Psoas muscle (tissue), 8 donors: ENCODE data around the gene OR5T1. TPM values are rescaled to one million over a fixed set of nuclear protein-coding genes. Genes with fewer than 3 reads are reported as not detected.

Source experiments
- ATAC-seq, 4 donors: fragments of 200-7000 bp; cut with Tn5 transposase; one replicate each; pipeline ENCODE4 v1.9.1; 2020; ENCODE audit warnings: moderate library complexity in 3 of 4, mild to moderate bottlenecking in 2 of 4
- DNase-seq, 2 donors: peaks; one replicate each; pipeline ENCODE4 v3.0.0-alpha.2; 2020
- H3K27ac ChIP-seq: fragments of 200-600 bp; one replicate; pipeline ENCODE4 v1.8.0; 2022
- H3K27me3 ChIP-seq, 3 donors: fragments of 200-600 bp in 1 of 3; one replicate each; pipeline versions ENCODE4 v1.6.1 to v1.8.0; 2013 to 2022; ENCODE audit warnings: low read length in 2 of 3, mild to moderate bottlenecking in 2 of 3, moderate library complexity in 1 of 3; ENCODE audit not compliant: insufficient read depth in 3 of 3
- H3K36me3 ChIP-seq, 2 donors: fragments of 200-600 bp in 1 of 2; one replicate each; pipeline versions ENCODE4 v1.6.1 to v1.8.0; 2013 to 2022; ENCODE audit warnings: low read depth in 1 of 2, mild to moderate bottlenecking in 1 of 2, moderate library complexity in 1 of 2; ENCODE audit not compliant: insufficient read depth in 1 of 2
- H3K4me1 ChIP-seq: fragments of 200-600 bp; one replicate; pipeline ENCODE4 v1.8.0; 2022
- H3K4me3 ChIP-seq: fragments of 200-600 bp; one replicate; pipeline ENCODE4 v1.8.0; 2022; ENCODE audit warnings: mild to moderate bottlenecking
- H3K9me3 ChIP-seq: fragments of 200-600 bp; one replicate; pipeline ENCODE4 v1.8.0; 2022
- WGBS, 3 donors: extraction: QIAGEN DNeasy Blood & Tissue Kit; methylation state at CpG; one replicate each; pipeline versions ENCODE4 v1.1.6 to v1.1.7; 2013; 5-methylcytosine and 5-hydroxymethylcytosine counted together
- intact Hi-C, 2 donors: fragments of 100-400 bp; cut with DNase I; formaldehyde crosslinking; loops; one replicate each; pipeline versions ENCODE4 v1.11.0 to v1.14.2; 2022
- polyA plus RNA-seq, 3 donors: library from polyadenylated mRNA; stranded (reverse); fragments of 200-250 nt; gene quantifications; one replicate each; pipeline ENCODE4 v1.2.3, GENCODE V29; 2013
- total RNA-seq, 4 donors: library from RNA; stranded (reverse); fragmentation: NEBNext Ultra II Directional in 2 of 4; extraction: Animal tissue kit (Norgen Biotek cat#: 25700) in 2 of 4; gene quantifications; one replicate each; pipeline versions ENCODE4 v1.2.1 to v1.2.4, GENCODE V29; 2021 to 2023
- TF ChIP-seq, protein P1 (sequence below): fragments of 200-600 bp; IDR thresholded peaks from one replicate; pipeline ENCODE4 v1.8.0; 2022; ENCODE audit warnings: antibody characterized with exemption
- donor health status: healthy with polysubstance abuse.
- donor health status: DM: no; HTN: no; CAD: no; lungs with moderate emphysema.
- donor health status: Bipolar disorder and iron deficiency.
- donor health status: healthy.
- donor health status: DM: yes; HTN: yes; CAD: no.
- donor health status: DM: no; HTN: no; CAD: no.
- donor health status: DM: no; HTN: no; CAD: no.
- donor health status: DM: yes; HTN: yes; CAD: no.

Gene OR5T1
- total and polyA plus RNA-seq, 7 donors, result not detected

DNA sequence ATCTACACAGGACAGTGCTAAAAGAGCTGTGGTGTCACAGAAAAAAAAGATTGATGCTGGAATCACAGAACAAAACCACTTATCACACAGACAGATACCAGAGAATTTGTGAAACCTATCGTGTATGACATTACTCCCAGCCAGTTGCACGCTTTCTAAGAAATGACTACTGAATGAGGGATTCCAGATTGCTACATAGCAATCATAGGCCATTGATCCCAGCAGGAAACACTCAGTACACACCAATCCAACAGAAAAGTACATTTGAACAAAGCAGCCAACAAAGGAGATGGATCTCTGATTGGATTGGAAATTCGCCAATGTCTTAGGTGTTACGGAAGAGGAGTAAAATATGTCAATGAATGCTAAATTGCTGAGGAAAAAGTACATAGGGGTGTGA, 22.9 kb downstream of the OR5T1 start:
- H3K9me3 ChIP-seq, result no peaks in the 10 kb centered on the region
- DNase-seq (no peak), ATAC-seq (no peak)
- 82 to 84% (median 84%) methylated on average over 4 of the region's 4 CpGs for WGBS, 3 donors
- no peak overlapping the region for H3K27ac ChIP-seq
- H3K27me3 ChIP-seq, result no peaks in the 10 kb centered on the region
- TF ChIP-seq, protein P1, sequence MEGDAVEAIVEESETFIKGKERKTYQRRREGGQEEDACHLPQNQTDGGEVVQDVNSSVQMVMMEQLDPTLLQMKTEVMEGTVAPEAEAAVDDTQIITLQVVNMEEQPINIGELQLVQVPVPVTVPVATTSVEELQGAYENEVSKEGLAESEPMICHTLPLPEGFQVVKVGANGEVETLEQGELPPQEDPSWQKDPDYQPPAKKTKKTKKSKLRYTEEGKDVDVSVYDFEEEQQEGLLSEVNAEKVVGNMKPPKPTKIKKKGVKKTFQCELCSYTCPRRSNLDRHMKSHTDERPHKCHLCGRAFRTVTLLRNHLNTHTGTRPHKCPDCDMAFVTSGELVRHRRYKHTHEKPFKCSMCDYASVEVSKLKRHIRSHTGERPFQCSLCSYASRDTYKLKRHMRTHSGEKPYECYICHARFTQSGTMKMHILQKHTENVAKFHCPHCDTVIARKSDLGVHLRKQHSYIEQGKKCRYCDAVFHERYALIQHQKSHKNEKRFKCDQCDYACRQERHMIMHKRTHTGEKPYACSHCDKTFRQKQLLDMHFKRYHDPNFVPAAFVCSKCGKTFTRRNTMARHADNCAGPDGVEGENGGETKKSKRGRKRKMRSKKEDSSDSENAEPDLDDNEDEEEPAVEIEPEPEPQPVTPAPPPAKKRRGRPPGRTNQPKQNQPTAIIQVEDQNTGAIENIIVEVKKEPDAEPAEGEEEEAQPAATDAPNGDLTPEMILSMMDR, result no peak
- no peaks in the 10 kb centered on the region for H3K4me1 ChIP-seq
- intact Hi-C loops, result no loop called here
- no peaks in the 10 kb centered on the region for H3K36me3 ChIP-seq
- no peak overlapping the region for H3K4me3 ChIP-seq

DNA sequence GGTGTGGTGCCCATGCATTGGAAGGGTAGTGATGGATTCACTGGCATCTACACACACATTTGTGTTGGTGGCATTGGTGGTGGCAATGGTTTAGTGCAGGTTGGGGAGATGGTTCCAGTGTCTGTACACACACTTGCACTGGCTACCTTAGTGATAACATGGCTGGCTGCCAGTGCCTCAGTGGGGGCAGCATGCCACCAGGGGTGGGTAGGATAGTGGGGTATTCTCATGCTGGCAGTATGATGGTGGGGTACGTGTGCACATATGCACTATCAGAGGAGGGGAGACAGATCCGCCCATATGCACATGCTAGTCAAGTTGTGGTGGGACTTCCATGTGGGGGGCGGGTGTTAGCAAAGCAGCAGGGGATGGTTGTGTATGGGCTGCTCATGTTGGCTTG, 33.9 kb downstream of the OR5T1 start:
- no peak for ATAC-seq
- WGBS, 3 donors, result 80 to 91% (median 84%) methylated on average over 3 of the region's 3 CpGs
- intact Hi-C loops, result no loop called here
- no peak for DNase-seq
- no peaks in the 10 kb centered on the region for H3K27me3 ChIP-seq
- H3K4me1 ChIP-seq, result no peaks in the 10 kb centered on the region
- TF ChIP-seq, protein P1, result no peak
- no peaks in the 10 kb centered on the region for H3K36me3 ChIP-seq
- H3K4me3 ChIP-seq, result no peak overlapping the region
- no peaks in the 10 kb centered on the region for H3K9me3 ChIP-seq
- no peak overlapping the region for H3K27ac ChIP-seq

DNA sequence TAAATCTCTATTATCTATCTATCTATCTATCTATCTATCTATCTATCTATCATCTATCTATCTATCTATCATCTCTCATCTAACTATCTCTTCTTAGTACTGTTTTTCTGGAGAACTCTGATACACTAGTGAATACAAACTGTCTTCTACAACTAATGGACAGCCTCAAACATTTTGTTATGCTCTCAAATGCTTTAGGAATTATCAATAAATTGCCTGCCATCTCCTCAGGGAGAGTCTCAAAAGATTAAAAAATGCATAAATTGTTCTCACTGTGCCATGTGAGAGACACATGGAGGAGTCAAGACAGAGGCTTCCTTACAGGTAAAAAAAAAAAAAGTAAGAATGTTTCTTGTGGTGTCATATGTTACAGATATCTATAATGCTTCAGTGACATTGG, 40.9 kb downstream of the OR5T1 start, which contains the start of gene OR8K3:
Gene OR8K3, plus strand, starts transcription at position 301 of the 400 bp plus-strand sequence. CDS start 3,163 bp downstream, outside the sequence.
- no peak within 1 kb of the TSS for H3K27ac ChIP-seq
- H3K4me3 ChIP-seq, result no peak within 1 kb of the TSS
- no peaks in the 10 kb centered on the region for H3K9me3 ChIP-seq
- H3K4me1 ChIP-seq, result no peaks in the 10 kb centered on the region
- H3K27me3 ChIP-seq, result no peaks in the 10 kb centered on the region
- intact Hi-C loops, result no loop called here
- DNase-seq (no peak), ATAC-seq (no peak)
- no peaks in the 10 kb centered on the region for H3K36me3 ChIP-seq
- TF ChIP-seq, protein P1, result no peak

Other genes with a start within 250 kb of the OR5T1 start
- not detected for gene OR5AS1, start 246.5 kb upstream of the OR5T1 start, total RNA-seq
- gene OR5AS1, start 246.5 kb upstream of the OR5T1 start, polyA plus RNA-seq, result under 1 TPM in 1 of 3 donors, not detected in 2; 0.01 TPM
- not detected for gene OR8I2, start 180.8 kb upstream of the OR5T1 start, total RNA-seq
- gene OR8I2, start 180.8 kb upstream of the OR5T1 start, polyA plus RNA-seq, result not detected
- gene OR8H2, start 170.5 kb upstream of the OR5T1 start, total RNA-seq, result not detected
- gene OR8H2, start 170.5 kb upstream of the OR5T1 start, polyA plus RNA-seq, result not detected
- gene OR8H3, start 151.8 kb upstream of the OR5T1 start, total RNA-seq, result not detected
- gene OR8H3, start 151.8 kb upstream of the OR5T1 start, polyA plus RNA-seq, result not detected
- gene OR8J3, start 134.0 kb upstream of the OR5T1 start, total RNA-seq, result not detected
- gene OR8J3, start 134.0 kb upstream of the OR5T1 start, polyA plus RNA-seq, result not detected
- gene OR8K5, start 113.8 kb upstream of the OR5T1 start, total RNA-seq, result not detected
- gene OR8K5, start 113.8 kb upstream of the OR5T1 start, polyA plus RNA-seq, result not detected
- gene OR5J2, start 97.5 kb upstream of the OR5T1 start, total RNA-seq, result not detected
- gene OR5J2, start 97.5 kb upstream of the OR5T1 start, polyA plus RNA-seq, result not detected
- gene OR5T2, start 39.9 kb upstream of the OR5T1 start, total RNA-seq, result not detected
- gene OR5T2, start 39.9 kb upstream of the OR5T1 start, polyA plus RNA-seq, result not detected
- not detected for gene OR5T3, start 21.9 kb upstream of the OR5T1 start, total RNA-seq
- not detected for gene OR5T3, start 21.9 kb upstream of the OR5T1 start, polyA plus RNA-seq
- not detected for gene OR8H1, start 18.1 kb downstream of the OR5T1 start, total RNA-seq
- gene OR8H1, start 18.1 kb downstream of the OR5T1 start, polyA plus RNA-seq, result not detected
- gene OR8K3, start 41.0 kb downstream of the OR5T1 start, total RNA-seq, result not detected
- not detected for gene OR8K3, start 41.0 kb downstream of the OR5T1 start, polyA plus RNA-seq
- gene OR8K1, start 71.9 kb downstream of the OR5T1 start, total RNA-seq, result not detected
- not detected for gene OR8K1, start 71.9 kb downstream of the OR5T1 start, polyA plus RNA-seq
- not detected for gene OR8J1, start 80.1 kb downstream of the OR5T1 start, total RNA-seq
- not detected for gene OR8J1, start 80.1 kb downstream of the OR5T1 start, polyA plus RNA-seq
- not detected for gene OR8U1, start 101.5 kb downstream of the OR5T1 start, total RNA-seq
- gene OR8U1, start 101.5 kb downstream of the OR5T1 start, polyA plus RNA-seq, result not detected
- not detected for gene OR5AL1, start 138.5 kb downstream of the OR5T1 start, total RNA-seq
- gene OR5AL1, start 138.5 kb downstream of the OR5T1 start, polyA plus RNA-seq, result not detected
- gene OR5M3, start 199.2 kb downstream of the OR5T1 start, total RNA-seq, result not detected
- not detected for gene OR5M3, start 199.2 kb downstream of the OR5T1 start, polyA plus RNA-seq
- gene OR5M8, start 217.2 kb downstream of the OR5T1 start, total RNA-seq, result not detected
- gene OR5M8, start 217.2 kb downstream of the OR5T1 start, polyA plus RNA-seq, result not detected